Trophoblast cell (in vitro differentiated cells and primary cell): ENCODE results near the gene DUSP7.

ENCODE experiments used
- DNase-seq, 2 donors: peaks; one replicate each; pipeline ENCODE4 v3.0.0-alpha.2; 2016
- H2AFZ ChIP-seq: 2 replicates; pipeline ENCODE4 v1.6.1; 2013; ENCODE audit warnings: low read length, moderate library complexity, mild to moderate bottlenecking; ENCODE audit not compliant: insufficient read depth, poor library complexity
- H2AK5ac ChIP-seq: 2 replicates; pipeline ENCODE4 v1.6.1; 2013; ENCODE audit warnings: mild to moderate bottlenecking, low read length
- H2BK120ac ChIP-seq: 2 replicates; pipeline ENCODE4 v1.6.1; 2013; ENCODE audit warnings: low read length, mild to moderate bottlenecking, moderate library complexity; ENCODE audit not compliant: insufficient read depth, poor library complexity
- H2BK12ac ChIP-seq: 2 replicates; pipeline ENCODE4 v1.6.1; 2013; ENCODE audit warnings: mild to moderate bottlenecking, low read length, moderate library complexity
- H2BK5ac ChIP-seq: 2 replicates; pipeline ENCODE4 v1.6.1; 2013; ENCODE audit warnings: low read length, low read depth, moderate library complexity, mild to moderate bottlenecking; ENCODE audit not compliant: poor library complexity
- H3K14ac ChIP-seq: 2 replicates; pipeline ENCODE4 v1.6.1; 2013; ENCODE audit warnings: mild to moderate bottlenecking, low read length
- H3K18ac ChIP-seq: 2 replicates; pipeline ENCODE4 v1.6.1; 2013; ENCODE audit warnings: mild to moderate bottlenecking, low read length
- H3K23ac ChIP-seq: 2 replicates; pipeline ENCODE4 v1.6.1; 2013; ENCODE audit warnings: low read length
- H3K27ac ChIP-seq: 2 replicates; pipeline ENCODE4 v1.5.1; 2013; ENCODE audit warnings: low read depth, mild to moderate bottlenecking, inconsistent platforms, low read length, moderate library complexity
- H3K27me3 ChIP-seq: 2 replicates; pipeline ENCODE4 v1.6.1; 2013; ENCODE audit warnings: inconsistent platforms, mild to moderate bottlenecking, low read length, moderate library complexity; ENCODE audit not compliant: insufficient read depth
- H3K36me3 ChIP-seq, 2 experiments: 1 replicate in 1 of 2; 2 replicates in 1 of 2; pipeline ENCODE4 v1.6.1; 2013; ENCODE audit warnings: low read length in 2 of 2, mild to moderate bottlenecking in 2 of 2, moderate library complexity in 1 of 2; ENCODE audit not compliant: insufficient read depth in 2 of 2, control insufficient read depth in 1 of 2
- H3K4ac ChIP-seq: 2 replicates; pipeline ENCODE4 v1.6.1; 2013; ENCODE audit warnings: low read depth, mild to moderate bottlenecking, low read length, moderate library complexity
- H3K4me1 ChIP-seq, 2 experiments: 1 replicate in 1 of 2; 2 replicates in 1 of 2; pipeline ENCODE4 v1.6.1; 2013; ENCODE audit warnings: low read length in 2 of 2, mild to moderate bottlenecking in 2 of 2, moderate library complexity in 1 of 2; ENCODE audit not compliant: insufficient read depth in 2 of 2, control insufficient read depth in 1 of 2
- H3K4me2 ChIP-seq: 2 replicates; pipeline ENCODE4 v1.6.1; 2013; ENCODE audit warnings: inconsistent platforms, mild to moderate bottlenecking, low read length, moderate library complexity
- H3K4me3 ChIP-seq: 2 replicates; pipeline ENCODE4 v1.5.1; 2013; ENCODE audit warnings: mild to moderate bottlenecking, low read depth, low read length, inconsistent platforms
- H3K79me1 ChIP-seq: one replicate; pipeline ENCODE4 v1.6.1; 2013; ENCODE audit warnings: low read length
- H3K79me2 ChIP-seq: 2 replicates; pipeline ENCODE4 v1.6.1; 2013; ENCODE audit warnings: low read length, mild to moderate bottlenecking; ENCODE audit not compliant: control insufficient read depth, insufficient read depth, poor library complexity
- H3K9ac ChIP-seq: 2 replicates; pipeline ENCODE4 v1.6.1; 2013; ENCODE audit warnings: mild to moderate bottlenecking, low read length
- H3K9me3 ChIP-seq: 2 replicates; pipeline ENCODE4 v1.6.1; 2013; ENCODE audit warnings: low read depth, mild to moderate bottlenecking, control low read depth, inconsistent platforms, low read length; ENCODE audit not compliant: insufficient read depth
- H4K12ac ChIP-seq: 2 replicates; pipeline ENCODE4 v1.6.1; 2013; ENCODE audit warnings: low read depth, mild to moderate bottlenecking, low read length, moderate library complexity
- H4K8ac ChIP-seq: 2 replicates; pipeline ENCODE4 v1.6.1; 2013; ENCODE audit warnings: low read depth, mild to moderate bottlenecking, low read length, moderate library complexity
- H4K91ac ChIP-seq: one replicate; pipeline ENCODE4 v1.6.1; 2013; ENCODE audit warnings: low read depth, mild to moderate bottlenecking, low read length, moderate library complexity
- WGBS: extraction: QIAGEN DNeasy Blood & Tissue Kit; methylation state at CpG from one replicate; pipeline ENCODE4 v1.1.7; 2013; ENCODE audit warnings: missing lambda C conversion rate; ENCODE audit not compliant: insufficient read length, insufficient coverage; ENCODE audit errors: extremely low coverage; 5-methylcytosine and 5-hydroxymethylcytosine counted together

DUSP7 gene

DNA sequence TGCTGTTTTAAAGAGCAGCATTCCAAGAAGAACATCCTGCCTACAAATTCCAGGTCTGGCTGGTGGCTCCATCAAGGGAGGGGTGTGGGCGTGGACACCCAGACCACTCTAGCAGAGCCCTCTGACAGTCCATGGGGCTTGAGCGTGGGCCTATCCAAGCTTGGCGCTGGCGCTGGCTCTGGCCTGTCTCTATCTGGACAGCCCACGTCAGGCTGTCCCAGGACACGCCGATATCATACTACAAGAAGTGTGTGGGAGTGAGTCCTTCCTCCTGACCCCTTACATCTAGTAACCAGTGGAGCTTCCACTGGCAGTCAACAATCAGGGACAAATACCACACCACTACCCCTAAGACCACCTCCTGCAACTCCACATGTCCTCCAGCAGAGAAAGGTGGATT lies 17.1 kb upstream of the DUSP7 start:
- Histone ChIP-seq H3K4ac (no peak overlapping the region), H4K8ac (no peak overlapping the region), H3K4me2 (no peak overlapping the region), H2BK5ac (no peak overlapping the region), H3K27me3 (no peaks in the 10 kb centered on the region), H3K23ac (no peak overlapping the region), H4K12ac (no peak overlapping the region), H2AFZ (no peak overlapping the region), H3K14ac (no peak overlapping the region), H3K4me1 (peaks cover 15 to 17% of the 10 kb centered on the region in 2 experiments), H3K36me3 (peaks cover 8 to 12% of the 10 kb centered on the region in 2 experiments), H3K9me3 (no peaks in the 10 kb centered on the region), H2BK120ac (no peak overlapping the region), H3K27ac (no peak overlapping the region), H3K9ac (no peak overlapping the region), H4K91ac (no peak overlapping the region), H2AK5ac (no peak overlapping the region), H3K79me1 (peaks cover 13% of the 10 kb centered on the region), H2BK12ac (no peak overlapping the region), H3K79me2 (peaks cover 2% of the 10 kb centered on the region), H3K4me3 (no peak overlapping the region), H3K18ac (no peak overlapping the region)
- no CpG with 5 or more reads among the region's 7 CpGs for WGBS
- DNase-seq, result no peak

DNA sequence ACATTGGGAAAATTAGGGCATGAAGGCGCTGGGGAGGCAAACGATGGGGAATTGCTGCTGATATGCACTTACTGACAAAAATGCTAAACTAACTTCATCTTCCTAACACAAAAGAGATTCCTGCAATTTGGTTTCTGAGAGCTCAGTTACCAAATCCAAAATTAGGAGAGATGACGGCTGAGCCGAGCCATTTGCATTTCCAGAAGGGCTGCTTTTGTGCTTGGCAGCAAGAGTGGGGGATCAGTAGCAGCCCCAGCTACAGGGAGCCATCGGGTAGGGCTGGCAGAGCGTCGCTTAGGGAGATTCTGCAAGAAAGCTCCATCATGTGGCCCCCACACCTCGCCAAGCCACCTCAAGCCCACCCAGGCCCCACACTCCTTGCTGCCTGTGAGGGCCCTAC lies 16.1 kb upstream of the DUSP7 start:
- Histone ChIP-seq H4K12ac (no peak overlapping the region), H3K27ac (no peak overlapping the region), H3K14ac (no peak overlapping the region), H3K23ac (no peak overlapping the region), H2AFZ (no peak overlapping the region), H3K79me2 (peaks cover 2% of the 10 kb centered on the region), H3K9me3 (no peaks in the 10 kb centered on the region), H4K91ac (no peak overlapping the region), H3K9ac (no peak overlapping the region), H3K18ac (no peak overlapping the region), H4K8ac (no peak overlapping the region), H3K79me1 (peaks cover 11% of the 10 kb centered on the region), H2AK5ac (no peak overlapping the region), H3K4me3 (no peak overlapping the region), H3K4ac (no peak overlapping the region), H3K4me1 (peaks cover 11 to 15% of the 10 kb centered on the region in 2 experiments), H2BK5ac (no peak overlapping the region), H2BK120ac (no peak overlapping the region), H3K4me2 (no peak overlapping the region), H3K36me3 (peaks cover 8 to 12% of the 10 kb centered on the region in 2 experiments), H2BK12ac (no peak overlapping the region), H3K27me3 (no peaks in the 10 kb centered on the region)
- no CpG with 5 or more reads among the region's 8 CpGs for WGBS
- DNase-seq, result no peak

DNA sequence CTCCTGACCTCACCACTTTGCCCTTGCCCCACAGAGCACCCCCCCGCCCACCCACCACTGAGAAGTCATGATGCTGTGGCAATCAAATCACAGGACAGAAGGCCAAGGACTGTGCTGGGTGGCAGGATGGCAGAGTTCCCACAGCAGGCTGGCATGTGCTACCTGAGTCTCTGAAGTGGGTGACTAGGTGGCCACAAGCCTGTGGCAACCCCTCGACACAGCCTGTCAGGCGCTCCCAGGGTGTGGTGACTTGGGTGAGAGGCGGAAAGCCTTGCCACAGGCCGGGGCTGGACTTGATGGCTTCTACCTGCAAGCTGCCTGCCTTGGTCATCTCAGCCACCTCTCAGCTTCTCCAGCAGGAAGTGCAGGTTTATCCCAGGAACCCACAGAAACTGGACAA lies 15.6 kb upstream of the DUSP7 start:
- WGBS, result no CpG with 5 or more reads among the region's 5 CpGs
- Histone ChIP-seq H2BK5ac (no peak overlapping the region), H3K36me3 (peaks cover 8 to 12% of the 10 kb centered on the region in 2 experiments), H3K79me1 (peaks cover 11% of the 10 kb centered on the region), H3K79me2 (peaks cover 2% of the 10 kb centered on the region), H3K27ac (no peak overlapping the region), H4K12ac (no peak overlapping the region), H3K4me1 (peaks cover 10 to 11% of the 10 kb centered on the region in 2 experiments), H3K4ac (no peak overlapping the region), H3K14ac (no peak overlapping the region), H2AFZ (no peak overlapping the region), H3K4me3 (no peak overlapping the region), H2AK5ac (no peak overlapping the region), H3K27me3 (no peaks in the 10 kb centered on the region), H3K18ac (no peak overlapping the region), H2BK120ac (no peak overlapping the region), H4K91ac (no peak overlapping the region), H3K9ac (no peak overlapping the region), H3K9me3 (no peaks in the 10 kb centered on the region), H2BK12ac (no peak overlapping the region), H4K8ac (no peak overlapping the region), H3K23ac (no peak overlapping the region), H3K4me2 (no peak overlapping the region)
- DNase-seq, result no peak

DNA sequence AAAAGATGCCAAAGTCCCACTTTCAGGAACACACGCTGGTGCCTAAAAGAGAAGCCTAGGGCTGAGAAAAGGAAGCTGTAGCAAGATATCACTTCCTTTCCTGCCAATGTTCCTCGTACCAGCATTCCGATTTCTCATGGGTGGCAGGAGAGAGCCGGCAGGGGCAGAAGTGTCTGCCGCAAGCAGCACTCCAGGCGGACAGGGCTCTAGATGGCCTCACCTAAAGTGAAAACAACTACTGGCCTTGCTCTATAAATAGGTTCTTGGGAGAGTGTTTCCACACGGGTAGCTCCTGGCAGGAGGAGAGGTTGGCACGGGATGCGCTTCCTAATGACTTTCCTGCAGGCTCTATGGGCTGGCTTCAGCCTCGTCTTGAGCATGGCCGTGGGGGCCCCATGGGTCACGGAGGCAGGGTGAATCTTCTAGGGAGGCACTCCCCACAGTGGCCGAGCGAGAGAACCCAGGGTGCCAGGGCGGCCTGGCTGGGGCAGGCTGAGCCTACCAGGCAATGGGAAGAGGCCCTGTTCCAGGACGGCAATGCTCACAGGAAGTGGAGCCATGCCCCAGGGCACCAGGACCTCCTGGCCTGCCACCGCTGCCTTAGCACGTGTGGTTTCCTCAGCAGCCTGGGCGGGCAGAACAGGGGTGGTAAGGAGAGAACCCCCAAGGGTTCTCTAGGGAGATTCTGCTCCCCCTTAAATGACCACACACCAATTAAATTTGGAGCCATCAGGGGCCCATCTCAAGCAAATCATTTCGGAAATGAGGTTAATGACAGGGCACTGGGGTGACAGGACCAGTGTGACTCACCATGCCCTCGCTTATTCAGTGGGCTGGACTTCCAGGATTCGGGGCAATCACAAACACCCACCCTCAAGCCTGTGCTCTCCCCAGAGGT lies 14.6 kb upstream of the DUSP7 start:
- no peak overlapping the region for H2BK120ac ChIP-seq
- no CpG with 5 or more reads among the region's 22 CpGs for WGBS

More for the DNA sequence above, 14.6 kb upstream of the DUSP7 start:
- Histone ChIP-seq H4K91ac (no peak overlapping the region), H3K27ac (no peak overlapping the region), H3K14ac (no peak overlapping the region), H3K79me1 (peaks cover 3% of the 10 kb centered on the region), H3K18ac (no peak overlapping the region), H2AK5ac (no peak overlapping the region), H3K9ac (no peak overlapping the region), H2BK5ac (no peak overlapping the region), H2AFZ (no peak overlapping the region), H4K12ac (no peak overlapping the region), H3K4me3 (no peak overlapping the region), H3K9me3 (no peaks in the 10 kb centered on the region), H3K27me3 (no peaks in the 10 kb centered on the region), H3K4ac (no peak overlapping the region), H3K36me3 (peaks cover 8 to 12% of the 10 kb centered on the region in 2 experiments), H4K8ac (no peak overlapping the region), H3K4me2 (no peak overlapping the region), H2BK12ac (no peak overlapping the region), H3K4me1 (peaks cover 2 to 4% of the 10 kb centered on the region in 2 experiments), H3K79me2 (no peaks in the 10 kb centered on the region), H3K23ac (no peak overlapping the region)
- DNase-seq, result no peak
